GM23338 (cell line): ENCODE measurements around the gene GLI3. TPM values are rescaled to one million over a fixed set of nuclear protein-coding genes. Genes with fewer than 3 reads are reported as not detected.
A peak's percentile ranks its signal among the peaks of the same experiment; 100 is the strongest.
"Not testable (repeated sequence)": the region's sequence is repeated elsewhere in the genome, so short reads cannot be mapped to it uniquely, and the experiment has no call there.

Experiments used
- ATAC-seq: fragments of 200-7000 bp; cut with Tn5 transposase; 3 replicates; pipeline ENCODE4 v1.9.1; 2020
- DNase-seq: peaks from one replicate; pipeline ENCODE4 v3.0.0-alpha.2; 2015; ENCODE audit warnings: low spot score
- H2AFZ ChIP-seq: fragments of 200-600 bp; sonication (generic); 2 replicates; pipeline ENCODE4 v1.8.0; 2016; ENCODE audit warnings: antibody characterized with exemption, mild to moderate bottlenecking, moderate library complexity
- H3F3A ChIP-seq: fragments of 200-600 bp; sonication (generic); replicated peaks from 2 replicates; pipeline ENCODE4 v1.8.0; 2017; ENCODE audit warnings: antibody characterized with exemption, mixed run types, low read depth
- H3K27ac ChIP-seq: fragments of 200-600 bp; sonication (generic); 2 replicates; pipeline ENCODE4 v1.6.1; 2016; ENCODE audit warnings: low read depth
- H3K27me3 ChIP-seq: fragments of 200-600 bp; sonication (generic); 2 replicates; pipeline ENCODE4 v1.8.0; 2016; ENCODE audit warnings: mild to moderate bottlenecking, mixed run types, moderate library complexity; ENCODE audit not compliant: insufficient read depth
- H3K36me3 ChIP-seq: fragments of 200-600 bp; sonication (generic); 2 replicates; pipeline ENCODE4 v1.8.0; 2016; ENCODE audit warnings: mild to moderate bottlenecking; ENCODE audit not compliant: insufficient read depth
- H3K4me1 ChIP-seq: fragments of 200-600 bp; sonication (generic); 2 replicates; pipeline ENCODE4 v1.8.0; 2016; ENCODE audit warnings: mild to moderate bottlenecking, moderate library complexity; ENCODE audit not compliant: insufficient read depth
- H3K4me2 ChIP-seq: fragments of 200-600 bp; sonication (generic); 2 replicates; pipeline ENCODE4 v1.7.1; 2017; ENCODE audit warnings: mixed run types
- H3K4me3 ChIP-seq: fragments of 200-600 bp; sonication (generic); 2 replicates; pipeline ENCODE4 v1.6.1; 2016; ENCODE audit warnings: mixed run types
- H3K79me2 ChIP-seq: fragments of 200-600 bp; sonication (generic); replicated peaks from 2 replicates; pipeline ENCODE4 v1.8.0; 2017; ENCODE audit warnings: mild to moderate bottlenecking; ENCODE audit not compliant: insufficient read depth
- H3K9me2 ChIP-seq: fragments of 200-600 bp; sonication (generic); 2 replicates; pipeline ENCODE4 v1.8.0; 2017; ENCODE audit not compliant: insufficient read depth
- H4K20me1 ChIP-seq: fragments of 200-600 bp; sonication (generic); replicated peaks from 2 replicates; pipeline ENCODE4 v1.8.0; 2017; ENCODE audit warnings: mild to moderate bottlenecking; ENCODE audit not compliant: insufficient read depth
- H3K27ac Mint-ChIP-seq: 2 replicates; pipeline ENCODE4 v1.8.0; 2020; ENCODE audit warnings: inconsistent platforms, mild to moderate bottlenecking, moderate library complexity, mixed read lengths
- H3K27me3 Mint-ChIP-seq: 3 replicates; pipeline ENCODE4 v1.8.0; 2022; ENCODE audit warnings: low read depth, mild to moderate bottlenecking, moderate library complexity, mixed read lengths, inconsistent platforms; ENCODE audit not compliant: insufficient read depth, poor library complexity
- H3K36me3 Mint-ChIP-seq: 3 replicates; pipeline ENCODE4 v1.8.0; 2021; ENCODE audit warnings: low read depth, mild to moderate bottlenecking, inconsistent platforms, moderate library complexity, mixed read lengths
- H3K4me1 Mint-ChIP-seq: 3 replicates; pipeline ENCODE4 v1.8.0; 2020; ENCODE audit warnings: mild to moderate bottlenecking, inconsistent platforms, mixed read lengths
- H3K4me3 Mint-ChIP-seq: 3 replicates; pipeline ENCODE4 v1.8.0; 2021; ENCODE audit warnings: moderate library complexity, mild to moderate bottlenecking, inconsistent platforms, mixed read lengths
- H3K9me3 Mint-ChIP-seq: 3 replicates; pipeline ENCODE4 v1.8.0; 2020; ENCODE audit warnings: moderate library complexity, mild to moderate bottlenecking, inconsistent platforms, mixed read lengths
- CREB1 ChIP-seq: fragments of 250-450 bp; sonication (Bioruptor Pico); IDR thresholded peaks from 2 replicates; pipeline ENCODE4 v1.5.0; 2020; ENCODE audit warnings: low read depth, mild to moderate bottlenecking, moderate library complexity
- EZH2 ChIP-seq: fragments of 200-600 bp; sonication (generic); IDR thresholded peaks from one replicate; pipeline ENCODE4 v1.8.0; 2017; ENCODE audit warnings: antibody characterized with exemption, mild to moderate bottlenecking, low read depth; ENCODE audit not compliant: unreplicated experiment
- EZH2phosphoT487 ChIP-seq: fragments of 200-600 bp; sonication (generic); IDR thresholded peaks from one replicate; pipeline ENCODE4 v1.8.1; 2018; ENCODE audit warnings: antibody characterized with exemption; ENCODE audit not compliant: unreplicated experiment
- JUNB ChIP-seq: IDR thresholded peaks from one replicate; pipeline ENCODE4 v1.6.1; 2016; ENCODE audit warnings: antibody characterized with exemption; ENCODE audit not compliant: unreplicated experiment
- NANOG ChIP-seq: IDR thresholded peaks from 2 replicates; pipeline ENCODE4 v1.6.1; 2016; ENCODE audit warnings: antibody characterized with exemption, borderline replicate concordance
- POLR2AphosphoS5 ChIP-seq: IDR thresholded peaks from 2 replicates; pipeline ENCODE4 v1.6.1; 2016; ENCODE audit warnings: antibody characterized with exemption, low read depth
- STAT1 ChIP-seq: IDR thresholded peaks from one replicate; pipeline ENCODE4 v1.6.1; 2016; ENCODE audit warnings: antibody characterized with exemption; ENCODE audit not compliant: unreplicated experiment
- ZNF114 ChIP-seq: fragments of 250-450 bp; sonication (Bioruptor Pico); IDR thresholded peaks from 2 replicates; pipeline ENCODE4 v1.5.0; 2020; ENCODE audit warnings: mild to moderate bottlenecking, moderate library complexity
- ZNF331 ChIP-seq: fragments of 250-450 bp; sonication (Bioruptor Pico); IDR thresholded peaks from 2 replicates; pipeline ENCODE4 v1.5.0; 2020; ENCODE audit warnings: low read depth, mild to moderate bottlenecking, moderate library complexity
- polyA plus RNA-seq: library from polyadenylated mRNA; unstranded; fragments of >200 nt; fragmentation: Nextera tagmentation; extraction: Ambion mirVana; gene quantifications from 2 replicates; pipeline ENCODE4 v1.2.1, GENCODE V29; 2016
- total RNA-seq: library from RNA; depleted of rRNA; stranded (reverse); fragments of >200 nt; shearing (Covaris generic); gene quantifications from 2 replicates; pipeline ENCODE4 v1.2.3, GENCODE V29; 2014
- TF ChIP-seq, protein P1 (sequence below), 2 experiments: fragments of 200-600 bp in 1 of 2; sonication (generic) in 1 of 2; conservative IDR thresholded peaks; 2 replicates each; pipeline versions ENCODE4 v1.5.1 to v1.6.1; 2016 to 2017; ENCODE audit warnings: antibody characterized with exemption in 2 of 2, low read depth in 2 of 2, mild to moderate bottlenecking in 2 of 2, moderate library complexity in 1 of 2
- TF ChIP-seq, protein P2 (sequence below): IDR thresholded peaks from one replicate; pipeline ENCODE4 v1.6.1; 2018; ENCODE audit warnings: antibody characterized with exemption; ENCODE audit not compliant: unreplicated experiment
- TF ChIP-seq, protein P3 (sequence below): IDR thresholded peaks from 2 replicates; pipeline ENCODE4 v1.6.1; 2016; ENCODE audit warnings: antibody characterized with exemption

The GLI3 gene
- total and polyA plus RNA-seq, 2 experiments from 2014 or later: 16.1 to 17.9 TPM

DNA sequence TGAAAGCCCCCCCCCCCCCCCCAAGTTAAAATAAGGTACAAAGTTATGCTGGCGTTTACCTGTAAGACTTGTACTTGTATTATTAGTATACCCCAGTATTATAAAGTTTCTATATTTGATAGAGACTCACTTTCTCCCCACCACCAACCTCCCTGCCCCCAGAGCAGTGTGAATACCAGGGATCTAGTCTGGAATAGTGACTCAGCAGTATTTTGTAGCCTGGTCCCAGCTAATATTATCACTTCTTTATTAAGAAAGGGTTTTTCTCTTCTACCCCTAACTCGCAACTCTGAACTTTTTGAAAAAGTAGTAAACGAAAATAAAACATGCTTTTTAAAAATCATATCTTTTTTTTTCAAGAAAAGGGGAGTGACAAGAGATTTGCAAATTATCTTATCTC is 26.7 kb downstream of the GLI3 start (continued):
- TF ChIP-seq, protein P1, sequence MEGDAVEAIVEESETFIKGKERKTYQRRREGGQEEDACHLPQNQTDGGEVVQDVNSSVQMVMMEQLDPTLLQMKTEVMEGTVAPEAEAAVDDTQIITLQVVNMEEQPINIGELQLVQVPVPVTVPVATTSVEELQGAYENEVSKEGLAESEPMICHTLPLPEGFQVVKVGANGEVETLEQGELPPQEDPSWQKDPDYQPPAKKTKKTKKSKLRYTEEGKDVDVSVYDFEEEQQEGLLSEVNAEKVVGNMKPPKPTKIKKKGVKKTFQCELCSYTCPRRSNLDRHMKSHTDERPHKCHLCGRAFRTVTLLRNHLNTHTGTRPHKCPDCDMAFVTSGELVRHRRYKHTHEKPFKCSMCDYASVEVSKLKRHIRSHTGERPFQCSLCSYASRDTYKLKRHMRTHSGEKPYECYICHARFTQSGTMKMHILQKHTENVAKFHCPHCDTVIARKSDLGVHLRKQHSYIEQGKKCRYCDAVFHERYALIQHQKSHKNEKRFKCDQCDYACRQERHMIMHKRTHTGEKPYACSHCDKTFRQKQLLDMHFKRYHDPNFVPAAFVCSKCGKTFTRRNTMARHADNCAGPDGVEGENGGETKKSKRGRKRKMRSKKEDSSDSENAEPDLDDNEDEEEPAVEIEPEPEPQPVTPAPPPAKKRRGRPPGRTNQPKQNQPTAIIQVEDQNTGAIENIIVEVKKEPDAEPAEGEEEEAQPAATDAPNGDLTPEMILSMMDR (conservative IDR thresholded peaks at IDR 0.05; ENCODE audit: low read depth in 2 of 2): no peak
- TF ChIP-seq NANOG: no peak
- TF ChIP-seq EZH2phosphoT487: no peak
- no peak for TF ChIP-seq POLR2AphosphoS5
- no peak for TF ChIP-seq JUNB

DNA sequence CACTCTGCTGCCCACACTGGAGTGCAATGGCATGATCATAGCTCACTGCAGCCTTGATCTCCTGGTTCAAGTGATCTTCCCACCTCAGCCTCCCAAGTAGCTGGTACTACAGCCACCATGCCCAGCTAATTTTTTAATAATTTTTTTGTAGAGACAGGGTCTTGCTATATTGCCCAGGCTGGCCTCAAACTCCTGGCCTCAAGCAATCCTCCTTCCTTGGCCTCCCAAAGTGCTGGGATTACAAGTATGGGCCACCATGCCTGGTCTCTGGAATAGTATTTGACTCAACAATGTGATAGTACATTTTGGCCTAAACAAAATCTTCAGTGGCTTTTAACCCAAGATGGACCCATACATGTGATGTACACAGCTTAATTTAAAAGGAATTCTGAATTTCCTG is 27.9 kb downstream of the GLI3 start:
- H2AFZ ChIP-seq, H3K4me3 Mint-ChIP-seq, H3K27me3 ChIP-seq, H3K4me3 ChIP-seq, H3K4me2 ChIP-seq, ATAC-seq, H4K20me1 ChIP-seq, DNase-seq, H3F3A ChIP-seq, H3K36me3 Mint-ChIP-seq, H3K27ac ChIP-seq, H3K27me3 Mint-ChIP-seq, H3K9me2 ChIP-seq, H3K9me3 Mint-ChIP-seq, H3K36me3 ChIP-seq: not testable (repeated sequence)
- peaks cover 41% of the 10 kb centered on the region for H3K4me1 Mint-ChIP-seq
- peaks cover 22% of the 10 kb centered on the region for H3K79me2 ChIP-seq
- H3K27ac Mint-ChIP-seq: peak overlapping the region; percentile 59; the same call in 1 of the 2 replicates
- H3K4me1 ChIP-seq: peaks cover 37% of the 10 kb centered on the region

DNA sequence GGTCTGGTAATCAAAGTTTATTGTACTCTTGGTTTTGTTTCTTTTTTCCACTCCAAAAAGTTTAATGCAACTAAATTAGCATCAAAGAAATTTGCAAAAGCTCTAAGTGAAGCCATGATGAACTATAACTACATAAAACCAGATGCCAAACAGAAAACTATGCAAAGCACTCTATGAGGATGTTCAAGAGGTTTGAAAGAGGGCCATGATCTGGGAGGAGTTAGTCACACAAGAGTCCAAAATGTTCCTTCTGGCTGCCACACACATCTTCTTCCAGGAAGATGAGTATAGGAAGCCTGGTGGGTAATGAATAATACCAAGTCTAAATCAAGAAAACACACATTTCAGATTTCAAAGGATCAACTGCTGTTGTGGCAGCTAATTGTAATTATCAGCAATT is 28.4 kb downstream of the GLI3 start:
- H3K27me3 ChIP-seq: no peaks in the 10 kb centered on the region
- DNase-seq: no peak
- H3K4me3 ChIP-seq: no peak overlapping the region
- Mint-ChIP-seq H3K36me3 (peaks cover 5% of the 10 kb centered on the region; the same call in 2 of the 3 replicates), H3K9me3 (no peaks in the 10 kb centered on the region), H3K27me3 (no peaks in the 10 kb centered on the region), H3K4me1 (peaks cover 36% of the 10 kb centered on the region), H3K27ac (no peak overlapping the region), H3K4me3 (no peak overlapping the region)
- no peaks in the 10 kb centered on the region; the same call in 1 of the 2 replicates for H4K20me1 ChIP-seq
- no peak overlapping the region for H2AFZ ChIP-seq
- no peaks in the 10 kb centered on the region for H3K9me2 ChIP-seq
- H3F3A ChIP-seq: no peaks in the 10 kb centered on the region
- no peak overlapping the region for H3K27ac ChIP-seq
- peaks cover 23% of the 10 kb centered on the region for H3K79me2 ChIP-seq
- no peak overlapping the region for H3K4me2 ChIP-seq
- H3K4me1 ChIP-seq: peaks cover 32% of the 10 kb centered on the region
- no peaks in the 10 kb centered on the region for H3K36me3 ChIP-seq
- no peak for ATAC-seq
- TF ChIP-seq, protein P2, sequence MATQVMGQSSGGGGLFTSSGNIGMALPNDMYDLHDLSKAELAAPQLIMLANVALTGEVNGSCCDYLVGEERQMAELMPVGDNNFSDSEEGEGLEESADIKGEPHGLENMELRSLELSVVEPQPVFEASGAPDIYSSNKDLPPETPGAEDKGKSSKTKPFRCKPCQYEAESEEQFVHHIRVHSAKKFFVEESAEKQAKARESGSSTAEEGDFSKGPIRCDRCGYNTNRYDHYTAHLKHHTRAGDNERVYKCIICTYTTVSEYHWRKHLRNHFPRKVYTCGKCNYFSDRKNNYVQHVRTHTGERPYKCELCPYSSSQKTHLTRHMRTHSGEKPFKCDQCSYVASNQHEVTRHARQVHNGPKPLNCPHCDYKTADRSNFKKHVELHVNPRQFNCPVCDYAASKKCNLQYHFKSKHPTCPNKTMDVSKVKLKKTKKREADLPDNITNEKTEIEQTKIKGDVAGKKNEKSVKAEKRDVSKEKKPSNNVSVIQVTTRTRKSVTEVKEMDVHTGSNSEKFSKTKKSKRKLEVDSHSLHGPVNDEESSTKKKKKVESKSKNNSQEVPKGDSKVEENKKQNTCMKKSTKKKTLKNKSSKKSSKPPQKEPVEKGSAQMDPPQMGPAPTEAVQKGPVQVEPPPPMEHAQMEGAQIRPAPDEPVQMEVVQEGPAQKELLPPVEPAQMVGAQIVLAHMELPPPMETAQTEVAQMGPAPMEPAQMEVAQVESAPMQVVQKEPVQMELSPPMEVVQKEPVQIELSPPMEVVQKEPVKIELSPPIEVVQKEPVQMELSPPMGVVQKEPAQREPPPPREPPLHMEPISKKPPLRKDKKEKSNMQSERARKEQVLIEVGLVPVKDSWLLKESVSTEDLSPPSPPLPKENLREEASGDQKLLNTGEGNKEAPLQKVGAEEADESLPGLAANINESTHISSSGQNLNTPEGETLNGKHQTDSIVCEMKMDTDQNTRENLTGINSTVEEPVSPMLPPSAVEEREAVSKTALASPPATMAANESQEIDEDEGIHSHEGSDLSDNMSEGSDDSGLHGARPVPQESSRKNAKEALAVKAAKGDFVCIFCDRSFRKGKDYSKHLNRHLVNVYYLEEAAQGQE: no peak
- TF ChIP-seq EZH2phosphoT487 (no peak), JUNB (no peak), CREB1 (no peak), EZH2 (no peak), STAT1 (no peak), NANOG (no peak), ZNF331 (CRISPR knock-in tag) (no peak), ZNF114 (no peak)
- TF ChIP-seq, protein P1 (conservative IDR thresholded peaks at IDR 0.05; ENCODE audit: low read depth in 2 of 2): no peak
- TF ChIP-seq, protein P3, sequence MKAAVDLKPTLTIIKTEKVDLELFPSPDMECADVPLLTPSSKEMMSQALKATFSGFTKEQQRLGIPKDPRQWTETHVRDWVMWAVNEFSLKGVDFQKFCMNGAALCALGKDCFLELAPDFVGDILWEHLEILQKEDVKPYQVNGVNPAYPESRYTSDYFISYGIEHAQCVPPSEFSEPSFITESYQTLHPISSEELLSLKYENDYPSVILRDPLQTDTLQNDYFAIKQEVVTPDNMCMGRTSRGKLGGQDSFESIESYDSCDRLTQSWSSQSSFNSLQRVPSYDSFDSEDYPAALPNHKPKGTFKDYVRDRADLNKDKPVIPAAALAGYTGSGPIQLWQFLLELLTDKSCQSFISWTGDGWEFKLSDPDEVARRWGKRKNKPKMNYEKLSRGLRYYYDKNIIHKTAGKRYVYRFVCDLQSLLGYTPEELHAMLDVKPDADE: no peak
